Mesothelial cell of epicardium (in vitro differentiated cells): ENCODE data around the gene TAS1R1. TPM values are rescaled to one million over a fixed set of nuclear protein-coding genes. Genes with fewer than 3 reads are reported as not detected.

ENCODE experiments used
- DNase-seq, 2 experiments: peaks; one replicate each; pipeline ENCODE4 v3.0.0; 2021; ENCODE audit warnings: low spot score in 2 of 2; ENCODE audit not compliant: unreplicated experiment in 2 of 2
- H3K27ac Mint-ChIP-seq: 2 replicates; pipeline ENCODE4 v1.8.0; 2021; ENCODE audit warnings: mixed read lengths
- H3K27me3 Mint-ChIP-seq: 2 replicates; pipeline ENCODE4 v1.8.0; 2021; ENCODE audit warnings: low read depth, mixed read lengths
- H3K36me3 Mint-ChIP-seq: 2 replicates; pipeline ENCODE4 v1.8.0; 2021; ENCODE audit warnings: mixed read lengths
- H3K4me1 Mint-ChIP-seq: 2 replicates; pipeline ENCODE4 v1.8.0; 2021; ENCODE audit warnings: mixed read lengths
- H3K4me3 Mint-ChIP-seq: 2 replicates; pipeline ENCODE4 v1.8.0; 2021; ENCODE audit warnings: mild to moderate bottlenecking, moderate library complexity, mixed read lengths
- H3K9me3 Mint-ChIP-seq: 2 replicates; pipeline ENCODE4 v1.8.0; 2021; ENCODE audit warnings: mixed read lengths
- total RNA-seq: library from RNA; stranded (reverse); gene quantifications from 3 replicates; pipeline ENCODE4 v1.2.1, GENCODE V29; 2021
- TF ChIP-seq, protein P1 (sequence below): fragments of 200-600 bp; sonication (generic); IDR thresholded peaks from one replicate; pipeline ENCODE4 v1.5.0; 2021; ENCODE audit warnings: antibody characterized with exemption; ENCODE audit not compliant: unreplicated experiment

Gene TAS1R1
- total RNA-seq, 1 donor from 2014 or later, result not detected

DNA sequence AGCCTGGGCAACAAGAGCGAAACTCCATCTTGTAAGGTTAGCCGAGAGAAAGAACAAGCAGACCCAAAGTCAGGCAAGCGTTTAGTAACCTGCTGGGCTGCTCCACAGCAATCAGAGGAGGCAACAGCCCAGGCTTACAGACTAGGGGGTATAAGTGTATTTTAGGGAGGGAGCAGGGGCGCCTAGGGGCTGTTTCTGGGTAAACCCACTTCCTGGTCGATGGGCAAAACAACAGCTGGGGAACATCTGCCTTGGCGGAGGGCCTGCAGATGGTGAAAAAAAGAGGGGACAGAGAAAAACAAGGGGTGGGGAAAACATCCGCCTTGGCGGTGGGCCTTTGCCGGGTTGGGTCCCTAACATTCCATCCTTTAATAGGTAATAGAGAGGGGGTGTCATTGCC is 5.2 kb downstream of the TAS1R1 start:
- Mint-ChIP-seq H3K27ac (no peak overlapping the region), H3K4me1 (no peaks in the 10 kb centered on the region), H3K36me3 (no peaks in the 10 kb centered on the region), H3K27me3 (no peaks in the 10 kb centered on the region), H3K4me3 (no peak overlapping the region), H3K9me3 (peaks cover 3% of the 10 kb centered on the region)
- TF ChIP-seq, protein P1, sequence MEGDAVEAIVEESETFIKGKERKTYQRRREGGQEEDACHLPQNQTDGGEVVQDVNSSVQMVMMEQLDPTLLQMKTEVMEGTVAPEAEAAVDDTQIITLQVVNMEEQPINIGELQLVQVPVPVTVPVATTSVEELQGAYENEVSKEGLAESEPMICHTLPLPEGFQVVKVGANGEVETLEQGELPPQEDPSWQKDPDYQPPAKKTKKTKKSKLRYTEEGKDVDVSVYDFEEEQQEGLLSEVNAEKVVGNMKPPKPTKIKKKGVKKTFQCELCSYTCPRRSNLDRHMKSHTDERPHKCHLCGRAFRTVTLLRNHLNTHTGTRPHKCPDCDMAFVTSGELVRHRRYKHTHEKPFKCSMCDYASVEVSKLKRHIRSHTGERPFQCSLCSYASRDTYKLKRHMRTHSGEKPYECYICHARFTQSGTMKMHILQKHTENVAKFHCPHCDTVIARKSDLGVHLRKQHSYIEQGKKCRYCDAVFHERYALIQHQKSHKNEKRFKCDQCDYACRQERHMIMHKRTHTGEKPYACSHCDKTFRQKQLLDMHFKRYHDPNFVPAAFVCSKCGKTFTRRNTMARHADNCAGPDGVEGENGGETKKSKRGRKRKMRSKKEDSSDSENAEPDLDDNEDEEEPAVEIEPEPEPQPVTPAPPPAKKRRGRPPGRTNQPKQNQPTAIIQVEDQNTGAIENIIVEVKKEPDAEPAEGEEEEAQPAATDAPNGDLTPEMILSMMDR, result no peak
- DNase-seq, result no peak

DNA sequence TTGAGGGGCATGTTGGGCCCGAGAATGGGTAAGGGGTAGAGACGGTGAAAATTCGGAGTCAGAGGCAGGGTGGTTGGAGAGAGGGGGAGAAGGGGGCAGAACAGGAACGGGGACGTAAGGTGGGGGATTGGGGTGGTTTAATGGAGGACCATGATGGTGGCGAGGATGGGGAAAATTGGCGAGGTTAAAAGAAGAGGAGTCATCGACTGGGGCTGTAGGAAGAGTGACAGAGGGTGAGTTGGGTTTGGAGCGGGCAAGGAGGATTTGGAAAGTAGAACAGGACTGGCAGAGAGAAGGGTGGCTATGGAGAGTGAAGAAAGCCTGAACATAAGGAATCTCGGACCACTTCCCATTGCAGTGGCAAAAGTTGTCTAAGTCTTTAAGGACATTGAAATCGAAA is 13.9 kb downstream of the TAS1R1 start:
- peaks cover 47% of the 10 kb centered on the region for H3K27me3 Mint-ChIP-seq
- no peak overlapping the region for H3K4me3 Mint-ChIP-seq
- no peak for DNase-seq
- H3K36me3 Mint-ChIP-seq, result no peaks in the 10 kb centered on the region
- no peaks in the 10 kb centered on the region for H3K9me3 Mint-ChIP-seq
- H3K4me1 Mint-ChIP-seq, result no peaks in the 10 kb centered on the region
- no peak overlapping the region for H3K27ac Mint-ChIP-seq
- TF ChIP-seq, protein P1, result no peak

DNA sequence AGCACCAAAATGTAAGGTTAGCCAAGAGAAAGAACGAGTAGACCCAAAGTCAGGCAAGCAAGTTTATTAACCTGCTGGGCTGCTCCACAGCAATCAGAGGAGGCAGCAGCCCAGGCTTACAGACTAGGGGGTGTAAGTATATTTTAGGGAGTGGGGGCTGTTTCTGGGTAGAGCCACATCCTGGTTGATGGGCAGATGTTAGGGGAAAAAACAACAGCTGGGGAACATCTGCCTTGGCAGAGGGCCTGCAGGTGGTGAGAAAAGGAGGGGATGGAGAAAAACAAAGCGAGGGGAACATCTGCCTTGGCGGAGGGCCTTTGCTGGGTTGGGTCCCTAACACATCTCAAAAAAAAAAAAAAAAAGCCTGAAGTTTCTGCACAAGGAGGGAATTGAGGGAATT is 15.0 kb downstream of the TAS1R1 start:
- Mint-ChIP-seq H3K4me3 (no peak overlapping the region), H3K9me3 (no peaks in the 10 kb centered on the region), H3K27ac (no peak overlapping the region), H3K4me1 (no peaks in the 10 kb centered on the region), H3K36me3 (no peaks in the 10 kb centered on the region), H3K27me3 (peaks cover 47% of the 10 kb centered on the region)
- TF ChIP-seq, protein P1, result no peak
- no peak for DNase-seq

DNA sequence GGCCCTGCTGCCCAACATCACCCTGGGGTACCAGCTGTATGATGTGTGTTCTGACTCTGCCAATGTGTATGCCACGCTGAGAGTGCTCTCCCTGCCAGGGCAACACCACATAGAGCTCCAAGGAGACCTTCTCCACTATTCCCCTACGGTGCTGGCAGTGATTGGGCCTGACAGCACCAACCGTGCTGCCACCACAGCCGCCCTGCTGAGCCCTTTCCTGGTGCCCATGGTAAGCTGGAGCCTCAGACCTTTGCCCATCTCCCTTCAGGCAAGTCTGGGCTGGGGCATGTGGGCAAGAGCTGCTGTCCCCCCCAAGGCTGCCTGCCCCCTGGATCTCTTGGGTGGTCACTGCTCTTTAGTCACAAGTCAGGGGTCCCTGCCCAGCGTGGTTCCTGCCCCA is 15.9 kb downstream of the TAS1R1 start:
- no peaks in the 10 kb centered on the region for H3K36me3 Mint-ChIP-seq
- no peak overlapping the region for H3K27ac Mint-ChIP-seq
- H3K4me1 Mint-ChIP-seq, result no peaks in the 10 kb centered on the region
- TF ChIP-seq, protein P1, result no peak
- no peak for DNase-seq
- H3K9me3 Mint-ChIP-seq, result no peaks in the 10 kb centered on the region
- H3K4me3 Mint-ChIP-seq, result no peak overlapping the region
- peaks cover 47% of the 10 kb centered on the region for H3K27me3 Mint-ChIP-seq

DNA sequence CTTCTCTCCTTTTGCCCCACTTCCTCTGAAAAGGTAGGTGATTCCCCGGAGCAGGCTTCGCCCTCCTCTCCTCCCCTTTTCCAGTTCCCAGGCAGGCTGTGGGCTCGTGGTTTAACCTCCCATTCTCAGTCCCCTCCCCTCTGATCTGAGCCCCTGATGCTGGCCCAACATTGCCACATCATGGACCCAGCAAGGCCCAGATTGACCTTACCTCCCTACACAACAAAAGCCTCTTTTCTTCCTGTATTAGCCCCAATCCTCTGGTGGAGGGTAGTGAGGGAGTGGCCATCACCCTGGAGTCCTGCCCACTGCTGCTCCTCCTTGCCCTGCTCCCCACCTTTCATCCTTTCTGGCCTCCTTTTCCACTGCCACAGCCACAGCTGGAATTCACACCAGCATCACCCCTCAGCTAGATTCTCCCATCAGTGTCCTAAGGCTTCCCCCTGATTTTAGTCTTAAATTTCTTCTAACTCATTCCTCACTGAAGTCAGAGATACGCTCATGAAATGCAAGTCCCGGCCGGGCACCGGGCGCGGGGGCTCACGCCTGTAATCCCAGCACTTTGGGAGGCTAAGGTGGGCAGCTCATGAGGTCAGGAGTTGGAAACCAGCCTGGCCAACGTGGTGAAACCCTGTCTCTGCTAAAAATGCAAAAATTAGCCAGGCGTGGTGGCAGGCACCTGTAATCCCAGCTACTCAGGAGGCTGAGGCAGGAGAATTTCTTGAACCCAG is 17.7 kb downstream of the TAS1R1 start:
- peaks cover 45% of the 10 kb centered on the region for H3K27me3 Mint-ChIP-seq
- no peak overlapping the region for H3K4me3 Mint-ChIP-seq
- DNase-seq, result no peak
- H3K27ac Mint-ChIP-seq, result no peak overlapping the region
- no peaks in the 10 kb centered on the region for H3K4me1 Mint-ChIP-seq
- no peaks in the 10 kb centered on the region for H3K9me3 Mint-ChIP-seq
- TF ChIP-seq, protein P1, result no peak
- H3K36me3 Mint-ChIP-seq, result no peaks in the 10 kb centered on the region
